SK-N-SH (cell line): ENCODE data around the gene CSNK1E. TPM values are rescaled to one million over a fixed set of nuclear protein-coding genes. Genes with fewer than 3 reads are reported as not detected.

ENCODE experiments used
- CTCF ChIA-PET: fragments of 300-600, 350-600 bp; formaldehyde crosslinking; extraction: SDS; loops from one replicate; lab custom pipeline; 2021; lab: Yijun Ruan, JAX
- POLR2A ChIA-PET: fragments of 350-600 bp; sonication (Branson Sonifier 250); formaldehyde crosslinking; extraction: SDS; loops from one replicate; lab custom pipeline; 2020; ENCODE audit warnings: antibody characterized with exemption, inconsistent platforms; lab: Yijun Ruan, JAX
- DNase-seq: peaks from one replicate; pipeline ENCODE4 v3.0.0; 2012
- H2AFZ ChIP-seq: fragments of 200-600 bp; sonication (generic); 2 replicates; pipeline ENCODE4 v1.8.1; 2016; ENCODE audit warnings: antibody characterized with exemption, mild to moderate bottlenecking, low read depth
- H3F3A ChIP-seq: fragments of 200-600 bp; sonication (generic); replicated peaks from 2 replicates; pipeline ENCODE3; 2016; ENCODE audit warnings: antibody characterized with exemption, mild to moderate bottlenecking; ENCODE audit not compliant: insufficient read depth
- H3K27ac ChIP-seq, 2 experiments: fragments of 200-500 bp in 1 of 2; fragments of 200-600 bp in 1 of 2; sonication (Bioruptor generic) in 1 of 2; sonication (generic), shearing (Covaris generic) in 1 of 2; 2 replicates each; pipeline versions ENCODE4 v1.5.1 to v1.6.1; 2014 to 2016; ENCODE audit warnings: low read depth in 2 of 2, inconsistent platforms in 1 of 2, low read length in 1 of 2, mild to moderate bottlenecking in 1 of 2, mixed read lengths in 1 of 2
- H3K27me3 ChIP-seq: fragments of 200-600 bp; sonication (generic), shearing (Covaris generic); 2 replicates; pipeline ENCODE4 v1.6.1; 2016; ENCODE audit warnings: mixed run types; ENCODE audit not compliant: insufficient read depth
- H3K36me3 ChIP-seq, 2 experiments: fragments of 200-500 bp in 1 of 2; fragments of 200-600 bp in 1 of 2; sonication (Bioruptor generic) in 1 of 2; sonication (generic) in 1 of 2; replicated peaks in 1 of 2; 2 replicates each; pipeline versions ENCODE3 to v1.5.1; 2014 to 2016; ENCODE audit warnings: low read length in 1 of 2, mild to moderate bottlenecking in 1 of 2; ENCODE audit not compliant: insufficient read depth in 2 of 2, control insufficient read depth in 1 of 2
- H3K4me1 ChIP-seq, 2 experiments: fragments of 200-500 bp in 1 of 2; fragments of 200-600 bp in 1 of 2; sonication (Bioruptor generic) in 1 of 2; sonication (generic), shearing (Covaris generic) in 1 of 2; 2 replicates each; pipeline versions ENCODE4 v1.5.1 to v1.6.1; 2014 to 2016; ENCODE audit warnings: low read depth in 1 of 2, low read length in 1 of 2, mixed run types in 1 of 2; ENCODE audit not compliant: insufficient read depth in 2 of 2, control insufficient read depth in 1 of 2
- H3K4me2 ChIP-seq: fragments of 200-600 bp; sonication (generic), shearing (Covaris generic); 2 replicates; pipeline ENCODE4 v1.6.1; 2017; ENCODE audit warnings: mixed run types
- H3K4me3 ChIP-seq, 2 experiments: fragments of 200-500 bp in 1 of 2; fragments of 200-600 bp in 1 of 2; sonication (Bioruptor generic) in 1 of 2; sonication (generic), shearing (Covaris generic) in 1 of 2; 2 replicates each; pipeline versions ENCODE4 v1.5.1 to v1.8.1; 2014 to 2016; ENCODE audit warnings: low read depth in 2 of 2, inconsistent platforms in 1 of 2, low read length in 1 of 2, mild to moderate bottlenecking in 1 of 2, mixed read lengths in 1 of 2, moderate library complexity in 1 of 2
- H3K79me2 ChIP-seq: fragments of 200-600 bp; sonication (generic); 2 replicates; pipeline ENCODE4 v1.8.1; 2017; ENCODE audit warnings: mild to moderate bottlenecking; ENCODE audit not compliant: insufficient read depth
- H3K9ac ChIP-seq: fragments of 200-600 bp; sonication (generic); 2 replicates; pipeline ENCODE4 v1.6.1; 2017; ENCODE audit warnings: mixed run types
- H3K9me2 ChIP-seq: fragments of 200-600 bp; sonication (generic); 2 replicates; pipeline ENCODE4 v1.6.1; 2017; ENCODE audit warnings: mixed run types
- H3K9me3 ChIP-seq: fragments of 200-600 bp; sonication (generic); 2 replicates; pipeline ENCODE4 v1.6.1; 2017; ENCODE audit warnings: mixed run types, mild to moderate bottlenecking, moderate library complexity
- H4K20me1 ChIP-seq: fragments of 200-600 bp; sonication (generic); 2 replicates; pipeline ENCODE4 v1.6.1; 2017; ENCODE audit warnings: mild to moderate bottlenecking, mixed run types; ENCODE audit not compliant: insufficient read depth
- EP300 ChIP-seq, 2 experiments: IDR thresholded peaks; 2 replicates each; pipeline versions ENCODE4 v1.4.0 to v1.6.1; 2012; ENCODE audit warnings: borderline replicate concordance in 1 of 2, low read depth in 1 of 2, low read length in 1 of 2
- FOSL2 ChIP-seq: IDR thresholded peaks from 2 replicates; pipeline ENCODE4 v1.4.0; 2012; ENCODE audit warnings: low read depth, mild to moderate bottlenecking, moderate library complexity, borderline replicate concordance
- GABPA ChIP-seq: IDR thresholded peaks from 2 replicates; pipeline ENCODE4 v1.4.0; 2012; ENCODE audit warnings: low read depth, mild to moderate bottlenecking
- MEF2A ChIP-seq: IDR thresholded peaks from 2 replicates; pipeline ENCODE4 v1.4.0; 2012; ENCODE audit warnings: low read depth, borderline replicate concordance
- MXI1 ChIP-seq: IDR thresholded peaks from 2 replicates; pipeline ENCODE4 v1.6.1; 2012; ENCODE audit warnings: mild to moderate bottlenecking, low read depth, low read length, improper control_type of control experiment
- NFIC ChIP-seq: IDR thresholded peaks from 2 replicates; pipeline ENCODE4 v1.4.0; 2012; ENCODE audit warnings: borderline replicate concordance
- RCOR1 ChIP-seq: fragments of 150-350 bp; IDR thresholded peaks from 2 replicates; pipeline ENCODE4 v1.6.1; 2017; ENCODE audit warnings: antibody characterized with exemption, low read length
- RFX5 ChIP-seq: IDR thresholded peaks from 2 replicates; pipeline ENCODE4 v1.6.1; 2012; ENCODE audit warnings: mild to moderate bottlenecking, improper control_type of control experiment, low read length
- RXRA ChIP-seq: IDR thresholded peaks from 2 replicates; pipeline ENCODE4 v1.4.0; 2012; ENCODE audit warnings: low read depth, mild to moderate bottlenecking, borderline replicate concordance
- WGBS: methylation state at CpG from one replicate; pipeline ENCODE4 v1.1.6; 2017; ENCODE audit warnings: low lambda C conversion rate; 5-methylcytosine and 5-hydroxymethylcytosine counted together
- polyA plus RNA-seq, 3 experiments: library from polyadenylated mRNA; depleted of rRNA; stranded (reverse); fragments of >200 nt; gene quantifications; 2 replicates each; pipeline ENCODE4 v1.2.3, GENCODE V29; 2012
- TF ChIP-seq, protein P1 (sequence below): fragments of 150-350 bp; IDR thresholded peaks from 2 replicates; pipeline ENCODE4 v1.6.1; 2017; ENCODE audit warnings: antibody characterized with exemption, low read length, low read depth, borderline replicate concordance
- TF ChIP-seq, protein P2 (sequence below): IDR thresholded peaks from 2 replicates; pipeline ENCODE4 v1.4.0; 2012; ENCODE audit warnings: low read depth, borderline replicate concordance
- TF ChIP-seq, protein P3 (sequence below): IDR thresholded peaks from 2 replicates; pipeline ENCODE4 v1.6.1; 2012; ENCODE audit warnings: mild to moderate bottlenecking, low read depth, low read length, moderate library complexity
- TF ChIP-seq, protein P4 (sequence below): fragments of 150-350 bp; IDR thresholded peaks from 2 replicates; pipeline ENCODE4 v1.6.1; 2016; ENCODE audit warnings: mild to moderate bottlenecking, low read depth, low read length
- TF ChIP-seq, protein P5 (sequence below): IDR thresholded peaks from 2 replicates; pipeline ENCODE4 v1.4.0; 2012; ENCODE audit warnings: low read depth, borderline replicate concordance

CSNK1E gene
- polyA plus RNA-seq, 1 of the 3 experiments (the other 2 are of a cell fraction) = 130 TPM

DNA sequence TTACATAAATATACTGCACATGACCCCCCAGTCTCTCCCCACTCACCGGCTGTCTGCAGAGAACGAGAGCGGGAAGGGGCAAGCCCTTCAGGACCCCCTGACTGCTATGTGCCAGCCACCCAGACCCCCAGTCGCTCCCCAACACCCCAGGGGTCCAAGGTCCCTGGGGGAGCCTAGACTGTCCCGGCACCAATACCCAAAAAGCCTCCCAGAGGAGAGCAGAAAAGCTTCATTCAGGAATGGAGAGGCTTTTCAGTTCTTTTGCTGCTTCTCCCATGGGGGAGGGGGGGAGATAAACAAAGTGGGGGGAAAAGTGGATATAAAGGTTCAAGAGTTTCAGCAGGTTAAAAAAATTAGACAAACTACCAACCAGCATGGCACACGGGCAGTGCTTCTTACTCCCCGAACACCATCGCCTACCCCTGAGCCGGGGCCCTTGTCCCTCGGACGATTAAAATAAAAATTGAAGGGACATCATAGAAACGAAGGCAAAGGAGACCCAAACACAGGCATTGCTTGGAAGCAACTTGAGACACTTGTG, 1.3 kb downstream of the CSNK1E start:
- H3F3A ChIP-seq = peaks cover 18% of the 10 kb centered on the region
- DNase-seq = no peak
- POLR2A ChIA-PET = interaction anchor here (0.6 kb wide), 1 partner anchor 202 kb away, joined by 3 read pairs; no protein-coding TSS in a partner anchor
- H3K9ac ChIP-seq = peak overlapping the region; percentile 94
- peak overlapping the region; percentile 78 to 87; a peak in 3 of 4 replicates for H3K27ac ChIP-seq
- TF ChIP-seq NFIC = no peak
- TF ChIP-seq, protein P1, sequence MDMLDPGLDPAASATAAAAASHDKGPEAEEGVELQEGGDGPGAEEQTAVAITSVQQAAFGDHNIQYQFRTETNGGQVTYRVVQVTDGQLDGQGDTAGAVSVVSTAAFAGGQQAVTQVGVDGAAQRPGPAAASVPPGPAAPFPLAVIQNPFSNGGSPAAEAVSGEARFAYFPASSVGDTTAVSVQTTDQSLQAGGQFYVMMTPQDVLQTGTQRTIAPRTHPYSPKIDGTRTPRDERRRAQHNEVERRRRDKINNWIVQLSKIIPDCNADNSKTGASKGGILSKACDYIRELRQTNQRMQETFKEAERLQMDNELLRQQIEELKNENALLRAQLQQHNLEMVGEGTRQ = no peak
- TF ChIP-seq MEF2A = no peak
- TF ChIP-seq RCOR1 = no peak
- TF ChIP-seq GABPA = no peak
- TF ChIP-seq, protein P2, sequence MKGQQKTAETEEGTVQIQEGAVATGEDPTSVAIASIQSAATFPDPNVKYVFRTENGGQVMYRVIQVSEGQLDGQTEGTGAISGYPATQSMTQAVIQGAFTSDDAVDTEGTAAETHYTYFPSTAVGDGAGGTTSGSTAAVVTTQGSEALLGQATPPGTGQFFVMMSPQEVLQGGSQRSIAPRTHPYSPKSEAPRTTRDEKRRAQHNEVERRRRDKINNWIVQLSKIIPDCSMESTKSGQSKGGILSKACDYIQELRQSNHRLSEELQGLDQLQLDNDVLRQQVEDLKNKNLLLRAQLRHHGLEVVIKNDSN = no peak
- no peak for TF ChIP-seq RXRA
- TF ChIP-seq RFX5 = no peak
- TF ChIP-seq EP300 (IDR thresholded peaks at IDR 0.05; ENCODE audit: borderline replicate concordance in 1 of 2, low read depth in 1 of 2, low read length in 1 of 2) = no peak
- TF ChIP-seq, protein P3, sequence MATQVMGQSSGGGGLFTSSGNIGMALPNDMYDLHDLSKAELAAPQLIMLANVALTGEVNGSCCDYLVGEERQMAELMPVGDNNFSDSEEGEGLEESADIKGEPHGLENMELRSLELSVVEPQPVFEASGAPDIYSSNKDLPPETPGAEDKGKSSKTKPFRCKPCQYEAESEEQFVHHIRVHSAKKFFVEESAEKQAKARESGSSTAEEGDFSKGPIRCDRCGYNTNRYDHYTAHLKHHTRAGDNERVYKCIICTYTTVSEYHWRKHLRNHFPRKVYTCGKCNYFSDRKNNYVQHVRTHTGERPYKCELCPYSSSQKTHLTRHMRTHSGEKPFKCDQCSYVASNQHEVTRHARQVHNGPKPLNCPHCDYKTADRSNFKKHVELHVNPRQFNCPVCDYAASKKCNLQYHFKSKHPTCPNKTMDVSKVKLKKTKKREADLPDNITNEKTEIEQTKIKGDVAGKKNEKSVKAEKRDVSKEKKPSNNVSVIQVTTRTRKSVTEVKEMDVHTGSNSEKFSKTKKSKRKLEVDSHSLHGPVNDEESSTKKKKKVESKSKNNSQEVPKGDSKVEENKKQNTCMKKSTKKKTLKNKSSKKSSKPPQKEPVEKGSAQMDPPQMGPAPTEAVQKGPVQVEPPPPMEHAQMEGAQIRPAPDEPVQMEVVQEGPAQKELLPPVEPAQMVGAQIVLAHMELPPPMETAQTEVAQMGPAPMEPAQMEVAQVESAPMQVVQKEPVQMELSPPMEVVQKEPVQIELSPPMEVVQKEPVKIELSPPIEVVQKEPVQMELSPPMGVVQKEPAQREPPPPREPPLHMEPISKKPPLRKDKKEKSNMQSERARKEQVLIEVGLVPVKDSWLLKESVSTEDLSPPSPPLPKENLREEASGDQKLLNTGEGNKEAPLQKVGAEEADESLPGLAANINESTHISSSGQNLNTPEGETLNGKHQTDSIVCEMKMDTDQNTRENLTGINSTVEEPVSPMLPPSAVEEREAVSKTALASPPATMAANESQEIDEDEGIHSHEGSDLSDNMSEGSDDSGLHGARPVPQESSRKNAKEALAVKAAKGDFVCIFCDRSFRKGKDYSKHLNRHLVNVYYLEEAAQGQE = no peak
- TF ChIP-seq FOSL2 = no peak
- TF ChIP-seq, protein P4, sequence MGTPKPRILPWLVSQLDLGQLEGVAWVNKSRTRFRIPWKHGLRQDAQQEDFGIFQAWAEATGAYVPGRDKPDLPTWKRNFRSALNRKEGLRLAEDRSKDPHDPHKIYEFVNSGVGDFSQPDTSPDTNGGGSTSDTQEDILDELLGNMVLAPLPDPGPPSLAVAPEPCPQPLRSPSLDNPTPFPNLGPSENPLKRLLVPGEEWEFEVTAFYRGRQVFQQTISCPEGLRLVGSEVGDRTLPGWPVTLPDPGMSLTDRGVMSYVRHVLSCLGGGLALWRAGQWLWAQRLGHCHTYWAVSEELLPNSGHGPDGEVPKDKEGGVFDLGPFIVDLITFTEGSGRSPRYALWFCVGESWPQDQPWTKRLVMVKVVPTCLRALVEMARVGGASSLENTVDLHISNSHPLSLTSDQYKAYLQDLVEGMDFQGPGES = no peak
- TF ChIP-seq, protein P5, sequence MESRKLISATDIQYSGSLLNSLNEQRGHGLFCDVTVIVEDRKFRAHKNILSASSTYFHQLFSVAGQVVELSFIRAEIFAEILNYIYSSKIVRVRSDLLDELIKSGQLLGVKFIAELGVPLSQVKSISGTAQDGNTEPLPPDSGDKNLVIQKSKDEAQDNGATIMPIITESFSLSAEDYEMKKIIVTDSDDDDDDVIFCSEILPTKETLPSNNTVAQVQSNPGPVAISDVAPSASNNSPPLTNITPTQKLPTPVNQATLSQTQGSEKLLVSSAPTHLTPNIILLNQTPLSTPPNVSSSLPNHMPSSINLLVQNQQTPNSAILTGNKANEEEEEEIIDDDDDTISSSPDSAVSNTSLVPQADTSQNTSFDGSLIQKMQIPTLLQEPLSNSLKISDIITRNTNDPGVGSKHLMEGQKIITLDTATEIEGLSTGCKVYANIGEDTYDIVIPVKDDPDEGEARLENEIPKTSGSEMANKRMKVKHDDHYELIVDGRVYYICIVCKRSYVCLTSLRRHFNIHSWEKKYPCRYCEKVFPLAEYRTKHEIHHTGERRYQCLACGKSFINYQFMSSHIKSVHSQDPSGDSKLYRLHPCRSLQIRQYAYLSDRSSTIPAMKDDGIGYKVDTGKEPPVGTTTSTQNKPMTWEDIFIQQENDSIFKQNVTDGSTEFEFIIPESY = no peak
- no peak for TF ChIP-seq MXI1
- TF ChIP-seq, all 33 proteins: peak for 0
- Histone ChIP-seq H3K4me1 (peaks cover 24 to 29% of the 10 kb centered on the region in 2 experiments; a peak in 2 of 4 replicates), H3K4me3 (peak overlapping the region; percentile 64 to 70), H3K79me2 (peaks cover 58% of the 10 kb centered on the region), H3K9me2 (no peaks in the 10 kb centered on the region), H3K4me2 (peak overlapping the region; percentile 87), H3K9me3 (no peaks in the 10 kb centered on the region), H2AFZ (no peak overlapping the region), H3K27me3 (no peaks in the 10 kb centered on the region), H4K20me1 (peaks cover 47% of the 10 kb centered on the region), H3K36me3 (peaks cover 0 to 2% of the 10 kb centered on the region in 2 experiments)
- CTCF ChIA-PET = no interaction called here
- WGBS = 6% methylated on average over 12 of the region's 12 CpGs
